G401 (cell line): ENCODE measurements around the gene ANAPC15. TPM values are rescaled to one million over a fixed set of nuclear protein-coding genes. Genes with fewer than 3 reads are reported as not detected.

ENCODE experiments used
- DNase-seq: peaks from one replicate; pipeline ENCODE4 v3.0.0-alpha.2; 2015; ENCODE audit warnings: low spot score
- in situ Hi-C: cut with HindIII; loops from 2 replicates; pipeline ENCODE4 v1.10.0; 2016; ENCODE audit warnings: low sequenced_read_pairs, mixed read lengths
- total RNA-seq: library from RNA; depleted of rRNA; stranded (reverse); fragments of >200 nt; shearing (Covaris generic); gene quantifications from 2 replicates; pipeline ENCODE4 v1.2.3, GENCODE V29; 2014; rRNA removed

The ANAPC15 gene
- total RNA-seq, 1 experiment from 2014 or later = 28.7 TPM

DNA sequence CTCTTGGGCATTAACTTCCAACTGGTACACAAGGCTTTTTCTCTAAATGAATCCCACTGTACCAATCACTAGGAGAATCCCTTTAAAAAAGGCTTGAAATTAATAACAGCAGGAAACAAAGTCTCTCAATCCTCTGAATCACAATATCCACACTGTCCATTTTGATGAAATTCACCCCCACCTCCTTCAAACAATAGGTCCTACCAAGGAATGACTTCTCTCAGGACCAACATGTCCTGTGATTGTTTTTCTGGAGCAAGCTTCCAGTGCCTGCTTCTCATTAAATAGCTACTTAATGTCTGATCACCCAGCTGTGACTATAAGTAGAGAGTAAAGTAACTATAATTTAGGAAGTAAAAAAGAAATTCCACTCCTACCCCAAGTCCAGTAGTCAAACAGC, 45.2 kb downstream of the ANAPC15 start:
- in situ Hi-C loops = no loop called here
- DNase-seq = no peak

DNA sequence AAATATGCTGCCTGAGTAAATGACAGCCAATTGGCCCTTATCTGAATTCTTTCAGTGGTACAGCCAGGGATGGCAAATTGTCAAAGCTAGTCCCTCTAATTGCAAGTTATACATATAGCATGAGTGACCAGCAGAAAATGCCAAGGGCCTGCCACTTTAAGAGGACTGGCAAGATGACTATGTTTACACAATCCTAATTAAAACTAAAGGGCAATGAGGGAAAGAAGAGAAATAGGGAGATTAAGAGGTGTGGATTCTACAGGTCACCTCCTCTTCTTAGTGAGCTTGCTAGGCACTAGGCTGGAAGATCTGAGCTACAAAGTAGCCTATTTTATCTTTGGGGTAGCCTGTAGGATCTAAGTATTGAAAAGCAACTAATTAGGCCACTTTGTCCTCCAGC, 45.6 kb downstream of the ANAPC15 start:
- in situ Hi-C loops = no loop called here
- no peak for DNase-seq

DNA sequence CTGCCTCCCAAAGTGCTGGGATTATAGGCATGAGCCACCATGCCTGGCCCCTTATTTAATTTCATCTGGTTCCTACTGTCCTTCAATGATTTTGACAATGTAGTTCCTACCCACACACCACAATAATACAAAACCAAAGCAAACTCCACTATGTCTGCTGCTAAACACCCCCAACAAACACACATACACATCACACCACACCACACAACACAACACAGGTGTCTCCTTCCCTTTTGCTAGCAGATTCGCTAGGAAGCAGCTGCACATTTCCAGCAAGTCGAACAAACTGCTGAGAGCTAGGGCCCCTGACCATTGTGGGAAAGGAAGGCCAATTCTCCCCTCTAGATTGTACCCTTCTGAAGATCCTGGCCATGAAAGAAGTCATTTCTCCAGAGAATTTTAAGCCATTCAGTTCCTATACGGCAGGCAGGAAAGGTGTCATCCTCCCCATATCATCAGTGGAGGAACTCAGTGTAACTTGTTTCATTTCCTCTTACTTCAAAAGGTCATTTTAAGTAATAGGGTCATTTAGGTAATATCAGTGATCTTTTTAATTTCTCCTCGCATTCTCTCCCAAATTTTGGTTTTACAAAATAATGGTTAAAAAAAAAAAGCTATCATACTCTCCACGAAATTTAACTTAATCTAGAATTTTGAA, 50.6 kb downstream of the ANAPC15 start:
- in situ Hi-C loops = no loop called here
- DNase-seq = no peak

Other genes with a start within 250 kb of the ANAPC15 start
- gene DEFB131B, start 234.2 kb downstream of the ANAPC15 start, total RNA-seq = not detected in 2 replicates
- gene XNDC1N, start 184.1 kb downstream of the ANAPC15 start, total RNA-seq = 0.41 and 10.1 TPM in 2 replicates
- 33.9 and 47.2 TPM in 2 replicates for gene RNF121, start 183.6 kb downstream of the ANAPC15 start, total RNA-seq
- gene IL18BP, start 113.8 kb downstream of the ANAPC15 start, total RNA-seq = 0.25 and 5.6 TPM in 2 replicates
- gene NUMA1, start 32.2 kb downstream of the ANAPC15 start, total RNA-seq = 128 and 136 TPM in 2 replicates
- gene LRRC51, start 31.8 kb downstream of the ANAPC15 start, total RNA-seq = 7.1 and 10.8 TPM in 2 replicates
- 185 and 194 TPM in 2 replicates for gene LAMTOR1, start 9.4 kb downstream of the ANAPC15 start, total RNA-seq
- not detected in 2 replicates for gene TOMT, start 6.8 kb downstream of the ANAPC15 start, total RNA-seq
- gene FOLR3, start 23.0 kb upstream of the ANAPC15 start, total RNA-seq = not detected in 2 replicates
- 1.4 TPM in 1 of 2 replicates, not detected in the other for gene FOLR1, start 79.4 kb upstream of the ANAPC15 start, total RNA-seq
- not detected in 2 replicates for gene FOLR2, start 104.1 kb upstream of the ANAPC15 start, total RNA-seq
- 53.0 and 60.1 TPM in 2 replicates for gene INPPL1, start 112.1 kb upstream of the ANAPC15 start, total RNA-seq
- not detected in 2 replicates for gene PHOX2A, start 131.5 kb upstream of the ANAPC15 start, total RNA-seq